ENCODE data around the gene CCDC6. TPM values are rescaled to one million over a fixed set of nuclear protein-coding genes. Genes with fewer than 3 reads are reported as not detected.

Gene CCDC6
- total RNA-seq, 4 donors from 2014 or later, result 59.3 to 79.3 (median 64.8) TPM

DNA sequence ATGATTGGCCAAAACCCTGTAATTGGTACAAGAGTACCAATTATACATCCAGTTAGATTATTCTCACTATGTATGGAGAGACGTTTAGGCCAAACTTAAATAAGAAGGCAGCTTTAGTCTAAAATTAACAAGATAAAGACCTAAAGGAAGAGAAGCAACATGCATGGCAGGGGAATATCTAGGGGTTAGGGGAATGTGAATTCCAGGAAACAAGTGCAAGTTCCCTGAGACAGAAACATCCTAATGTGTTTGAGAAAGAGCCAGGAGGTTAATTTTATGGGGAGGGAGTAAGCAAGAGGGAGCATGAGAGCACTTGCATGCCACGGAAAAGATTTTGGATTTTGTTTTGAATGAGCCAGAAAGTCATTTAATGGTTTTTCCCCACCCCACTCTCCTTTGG is 39.6 kb upstream of the CCDC6 start:
- DNase-seq, result no peak
- H3K27me3 ChIP-seq, result no peaks in the 10 kb centered on the region
- H3K9me3 ChIP-seq, result no peaks in the 10 kb centered on the region
- no peaks in the 10 kb centered on the region for H3K4me1 ChIP-seq
- H3K4me3 ChIP-seq (replicated peaks in 1 of 3), result no peak overlapping the region
- intact Hi-C loops (cut with DNase I), result no loop called here
- no peak overlapping the region for H3K27ac ChIP-seq
- 36 to 43% methylated on average over 2 of the region's 2 CpGs for WGBS, 2 donors
- no peak for TF ChIP-seq POLR2A (IDR thresholded peaks at IDR 0.05)
- TF ChIP-seq, protein P1, sequence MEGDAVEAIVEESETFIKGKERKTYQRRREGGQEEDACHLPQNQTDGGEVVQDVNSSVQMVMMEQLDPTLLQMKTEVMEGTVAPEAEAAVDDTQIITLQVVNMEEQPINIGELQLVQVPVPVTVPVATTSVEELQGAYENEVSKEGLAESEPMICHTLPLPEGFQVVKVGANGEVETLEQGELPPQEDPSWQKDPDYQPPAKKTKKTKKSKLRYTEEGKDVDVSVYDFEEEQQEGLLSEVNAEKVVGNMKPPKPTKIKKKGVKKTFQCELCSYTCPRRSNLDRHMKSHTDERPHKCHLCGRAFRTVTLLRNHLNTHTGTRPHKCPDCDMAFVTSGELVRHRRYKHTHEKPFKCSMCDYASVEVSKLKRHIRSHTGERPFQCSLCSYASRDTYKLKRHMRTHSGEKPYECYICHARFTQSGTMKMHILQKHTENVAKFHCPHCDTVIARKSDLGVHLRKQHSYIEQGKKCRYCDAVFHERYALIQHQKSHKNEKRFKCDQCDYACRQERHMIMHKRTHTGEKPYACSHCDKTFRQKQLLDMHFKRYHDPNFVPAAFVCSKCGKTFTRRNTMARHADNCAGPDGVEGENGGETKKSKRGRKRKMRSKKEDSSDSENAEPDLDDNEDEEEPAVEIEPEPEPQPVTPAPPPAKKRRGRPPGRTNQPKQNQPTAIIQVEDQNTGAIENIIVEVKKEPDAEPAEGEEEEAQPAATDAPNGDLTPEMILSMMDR (IDR thresholded peaks at IDR 0.05), result no peak
- no peaks in the 10 kb centered on the region for H3K36me3 ChIP-seq

- intact Hi-C loops (cut with DNase I), result no loop called here
- TF ChIP-seq POLR2A (IDR thresholded peaks at IDR 0.05), result no peak
- TF ChIP-seq, protein P1 (IDR thresholded peaks at IDR 0.05), result no peak
- H3K27me3 ChIP-seq, result no peaks in the 10 kb centered on the region
- H3K4me1 ChIP-seq, result no peaks in the 10 kb centered on the region
- no peak for DNase-seq
- no peak overlapping the region for H3K4me3 ChIP-seq (replicated peaks in 1 of 3)
- no peak overlapping the region for H3K27ac ChIP-seq
- H3K36me3 ChIP-seq, result no peaks in the 10 kb centered on the region
- no peaks in the 10 kb centered on the region for H3K9me3 ChIP-seq
- 89 to 90% methylated on average over 5 of the region's 5 CpGs for WGBS, 2 donors
Measured at GRCh38 chr10:59945590-59945989, 39.2 kb upstream of the CCDC6 start.

GRCh38 chr10:59944339-59944935 is 38.1 kb upstream of the CCDC6 start:
- no peak for DNase-seq
- Histone ChIP-seq H3K4me1 (no peaks in the 10 kb centered on the region), H3K27ac (no peak overlapping the region), H3K27me3 (no peaks in the 10 kb centered on the region), H3K4me3 (replicated peaks in 1 of 3) (no peak overlapping the region), H3K36me3 (no peaks in the 10 kb centered on the region), H3K9me3 (no peaks in the 10 kb centered on the region)
- whole genome bisulfite sequencing, 2 donors, result 86 to 87% methylated on average over 16 of the region's 16 CpGs
- TF ChIP-seq POLR2A (IDR thresholded peaks at IDR 0.05), result no peak
- TF ChIP-seq, protein P1 (IDR thresholded peaks at IDR 0.05), result no peak
- intact Hi-C loops (cut with DNase I), result no loop called here

DNA sequence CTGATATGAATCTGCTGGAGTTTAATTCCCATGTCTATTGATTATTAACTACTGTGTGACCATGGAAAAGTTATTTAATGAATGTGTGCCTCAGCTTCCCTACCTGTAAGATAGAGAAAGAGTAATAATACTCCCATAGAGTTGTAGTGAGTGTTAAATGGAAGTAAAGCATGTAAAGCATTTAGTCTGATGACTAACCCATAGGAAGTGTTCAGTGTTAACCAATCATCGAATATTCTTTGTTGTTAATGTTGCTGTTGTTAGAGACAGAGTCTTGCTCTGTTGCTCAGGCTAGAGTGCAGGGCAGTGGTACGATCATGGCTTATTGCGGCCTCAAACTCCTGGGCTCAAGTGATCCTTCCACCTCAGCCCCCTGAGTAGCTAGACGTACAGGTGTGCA is 36.2 kb upstream of the CCDC6 start:
- intact Hi-C loops (cut with DNase I), result no loop called here
- no peak overlapping the region for H3K4me3 ChIP-seq (replicated peaks in 1 of 3)
- TF ChIP-seq, protein P1 (IDR thresholded peaks at IDR 0.05), result no peak
- no peak for TF ChIP-seq POLR2A (IDR thresholded peaks at IDR 0.05)
- H3K36me3 ChIP-seq, result no peaks in the 10 kb centered on the region
- H3K9me3 ChIP-seq, result no peaks in the 10 kb centered on the region
- H3K4me1 ChIP-seq, result no peaks in the 10 kb centered on the region
- H3K27ac ChIP-seq, result no peak overlapping the region
- 89 to 91% methylated on average over 4 of the region's 4 CpGs for WGBS, 2 donors
- DNase-seq, result no peak
- no peaks in the 10 kb centered on the region for H3K27me3 ChIP-seq

- Histone ChIP-seq H3K4me3 (replicated peaks in 1 of 3) (no peak overlapping the region), H3K9me3 (no peaks in the 10 kb centered on the region), H3K27ac (no peak overlapping the region), H3K4me1 (no peaks in the 10 kb centered on the region), H3K36me3 (no peaks in the 10 kb centered on the region), H3K27me3 (no peaks in the 10 kb centered on the region)
- WGBS, 2 donors, result 51 to 58% methylated on average over 1 of the region's 1 CpG
- TF ChIP-seq, protein P1 (IDR thresholded peaks at IDR 0.05), result no peak
- TF ChIP-seq POLR2A (IDR thresholded peaks at IDR 0.05), result no peak
- no peak for DNase-seq
- intact Hi-C loops (cut with DNase I), result no loop called here
Measured at GRCh38 chr10:59937720-59938119, 31.4 kb upstream of the CCDC6 start.
